GM12865 (cell line): Measurements from ENCODE around the gene ACOXL.

Source experiments
- DNase-seq: peaks from one replicate; pipeline ENCODE4 v3.0.0; 2010; ENCODE audit warnings: low read depth
- H3K4me3 ChIP-seq: 2 replicates; pipeline ENCODE4 v1.5.1; 2011; ENCODE audit warnings: mild to moderate bottlenecking, low read depth, low read length, control low read depth
- CTCF ChIP-seq: IDR thresholded peaks from 2 replicates; pipeline ENCODE4 v1.5.1; 2011; ENCODE audit warnings: low read length, control low read depth, low read depth, inconsistent platforms; ENCODE audit not compliant: insufficient read depth; ENCODE audit errors: missing control alignments

Gene ACOXL

DNA sequence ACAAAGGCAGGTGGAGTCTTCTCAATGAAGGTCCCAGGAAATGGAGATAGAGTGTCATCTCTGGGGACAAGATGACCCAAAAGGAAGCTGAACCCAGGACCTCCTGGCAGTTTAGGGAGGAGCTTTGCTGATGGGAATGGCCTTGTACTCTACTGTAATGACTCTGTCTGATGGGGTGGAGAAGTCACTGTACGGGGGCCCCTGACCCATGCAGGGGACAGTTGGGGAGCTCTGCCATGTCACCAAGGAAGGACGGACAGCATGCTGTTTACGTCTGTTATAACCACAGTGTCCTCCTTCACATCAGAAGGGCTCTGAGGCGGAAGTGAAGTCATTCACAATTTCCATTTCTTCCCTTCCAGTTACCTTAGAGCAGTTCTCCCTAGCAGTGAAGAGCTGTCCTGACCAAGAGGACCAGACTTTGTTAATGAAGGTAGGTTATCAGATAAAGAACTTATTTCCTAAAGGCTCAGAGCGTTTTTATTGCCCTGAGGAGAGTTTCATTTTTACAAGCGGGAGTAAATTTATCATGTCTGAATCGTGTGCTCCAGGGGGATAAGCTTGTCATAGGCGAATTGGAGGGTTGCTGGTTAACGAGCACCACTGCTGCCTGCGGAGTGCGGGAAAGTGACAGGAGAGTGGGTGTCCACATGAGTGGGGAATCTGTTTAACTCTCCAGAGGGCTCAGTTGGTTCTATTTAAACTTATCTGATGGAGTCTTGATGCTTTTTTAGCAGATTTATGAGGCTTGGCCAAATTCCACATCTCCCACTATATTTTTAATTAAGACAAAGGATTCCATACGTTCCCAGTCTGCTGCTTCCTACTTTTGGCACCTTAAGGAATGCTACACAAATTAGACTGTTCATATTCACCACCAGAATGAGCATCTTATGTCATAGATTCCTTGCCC lies 316.7 kb downstream of the ACOXL start:
- TF ChIP-seq CTCF = no peak
- H3K4me3 ChIP-seq = peak overlapping the region; percentile 5; the same call in 1 of the 2 replicates
- DNase-seq = no peak

DNA sequence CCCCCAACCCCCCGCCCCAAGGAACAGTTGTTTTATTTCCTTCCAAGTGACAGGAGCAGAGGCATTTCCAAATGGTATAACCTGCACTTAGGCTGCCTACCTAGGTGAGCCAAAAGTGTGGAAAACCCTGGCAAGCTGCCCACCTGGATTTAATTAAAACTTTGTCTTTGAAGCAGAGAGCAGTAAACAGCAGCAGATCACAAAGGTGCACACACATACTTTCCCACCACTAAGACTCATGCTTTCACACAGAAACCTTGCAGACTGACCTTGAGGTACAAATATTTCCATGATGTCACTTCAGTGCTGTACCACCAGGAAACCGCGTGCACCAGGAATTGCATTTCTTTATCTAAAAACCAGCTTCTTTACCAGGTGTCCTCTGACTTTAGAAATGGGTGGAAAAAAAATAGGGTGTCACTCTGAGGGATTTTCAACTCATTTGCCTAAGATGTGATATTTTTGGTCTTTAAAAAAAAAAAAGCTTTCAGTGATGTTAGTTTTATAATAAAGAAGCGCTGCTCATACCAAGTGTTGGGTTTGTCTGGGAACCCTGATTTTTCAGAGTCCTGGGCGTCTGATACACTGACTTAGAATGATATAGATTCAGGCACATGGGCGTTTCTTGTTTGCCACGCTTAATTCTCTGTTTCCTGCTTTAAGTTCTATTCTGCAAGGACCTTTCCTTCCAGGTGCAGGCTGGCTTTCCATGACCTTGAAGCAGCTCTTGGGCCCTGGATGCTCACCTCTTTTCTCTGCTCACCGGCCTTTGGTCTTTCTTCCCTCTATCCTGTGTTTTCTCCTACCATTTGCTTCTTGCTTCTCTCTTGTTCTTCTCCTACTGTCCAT lies 317.6 kb downstream of the ACOXL start:
- DNase-seq = peak; percentile 77
- no peak for TF ChIP-seq CTCF

DNA sequence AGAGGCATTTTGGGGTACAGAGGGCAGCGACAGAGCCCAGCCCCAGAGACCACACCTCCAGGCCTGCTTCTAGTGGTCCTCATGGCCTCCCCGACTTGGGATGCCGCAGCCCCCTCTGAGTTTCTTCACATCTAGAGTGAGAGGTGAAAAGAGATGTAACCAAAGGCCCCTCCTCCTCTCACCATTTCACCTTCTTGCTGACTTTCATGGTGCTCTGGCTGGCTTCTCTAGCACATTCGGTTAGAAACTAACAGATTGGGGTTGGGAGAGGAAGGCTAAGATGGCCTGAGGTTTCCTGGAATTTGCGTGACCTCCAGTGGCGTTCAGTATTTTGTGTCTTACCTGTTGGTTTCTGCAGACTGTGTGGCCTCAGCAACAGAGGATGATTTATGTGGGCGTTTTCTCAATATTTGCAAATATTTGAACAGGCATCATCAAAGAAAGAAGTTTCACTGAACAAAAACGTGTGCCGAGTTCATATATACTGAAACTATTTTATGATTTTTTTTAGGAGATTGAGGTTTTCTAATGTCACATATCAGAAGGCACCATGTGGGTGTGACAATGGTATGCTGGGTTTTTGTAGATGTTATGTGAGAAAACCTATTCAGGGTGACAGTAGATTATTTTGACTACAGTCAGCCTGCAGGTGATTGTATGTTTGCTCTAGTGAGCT lies 318.5 kb downstream of the ACOXL start:
- peak; percentile 62 for DNase-seq
- no peak overlapping the region for H3K4me3 ChIP-seq
- no peak for TF ChIP-seq CTCF

More for the DNA sequence above, 317.6 kb downstream of the ACOXL start:
- no peak overlapping the region; the same call in 1 of the 2 replicates for H3K4me3 ChIP-seq

DNA sequence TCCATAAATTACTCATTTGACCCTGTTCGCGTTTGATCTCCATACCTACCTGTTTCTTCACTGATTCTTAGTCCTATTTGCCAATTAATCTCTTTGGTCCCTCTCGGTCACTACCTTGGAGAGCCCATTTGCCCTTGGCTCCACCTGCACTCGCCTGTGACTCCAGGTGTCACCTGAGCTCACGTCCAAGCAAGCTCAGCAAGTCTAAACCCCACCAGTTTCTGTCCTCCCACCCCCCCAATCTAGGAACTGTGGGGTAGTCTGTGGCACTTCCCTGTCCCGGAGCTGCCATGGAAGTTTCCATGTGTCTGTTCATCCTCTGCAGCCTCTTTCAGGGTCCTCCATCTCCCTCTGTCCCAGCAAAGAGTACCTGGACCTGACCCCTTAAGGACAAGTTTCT lies 320.2 kb downstream of the ACOXL start:
- no peak for DNase-seq
- no peak for TF ChIP-seq CTCF
- no peak overlapping the region for H3K4me3 ChIP-seq

GRCh38 chr2:111053266-111053665 lies 320.9 kb downstream of the ACOXL start:
- no peak overlapping the region for H3K4me3 ChIP-seq
- no peak for DNase-seq

More at GRCh38 chr2:111053266-111053665, 320.9 kb downstream of the ACOXL start:
- TF ChIP-seq CTCF = no peak
